CD14-positive monocyte (primary cell): ENCODE results near the gene CABP1. TPM values are rescaled to one million over a fixed set of nuclear protein-coding genes. Genes with fewer than 3 reads are reported as not detected.

Source experiments
- DNase-seq, 3 donors: peaks; one replicate each; pipeline ENCODE4 v3.0.0-alpha.2; 2011 to 2022
- H2AFZ ChIP-seq: 2 replicates; pipeline ENCODE4 v1.6.0; 2012; ENCODE audit warnings: mild to moderate bottlenecking, low read depth, low read length, inconsistent platforms; ENCODE audit not compliant: insufficient read depth, poor library complexity, severe bottlenecking
- H3K27ac ChIP-seq, 2 donors: 1 replicate in 1 of 2; 2 replicates in 1 of 2; pipeline ENCODE4 v1.5.1; 2012 to 2013; ENCODE audit warnings: low read length in 2 of 2, control low read depth in 1 of 2, inconsistent platforms in 1 of 2, low read depth in 1 of 2, mild to moderate bottlenecking in 1 of 2
- H3K27me3 ChIP-seq, 2 donors: one replicate each; pipeline versions ENCODE4 v1.6.0 to v1.6.1; 2011 to 2013; ENCODE audit warnings: low read length in 2 of 2; ENCODE audit not compliant: control insufficient read depth in 2 of 2, insufficient read depth in 2 of 2
- H3K36me3 ChIP-seq, 2 donors: replicated peaks in 1 of 2; 1 replicate in 1 of 2; 2 replicates in 1 of 2; pipeline versions ENCODE4 v1.5.1 to v1.6.1; 2012 to 2013; ENCODE audit warnings: low read length in 2 of 2, control low read depth in 1 of 2, inconsistent platforms in 1 of 2, mild to moderate bottlenecking in 1 of 2; ENCODE audit not compliant: insufficient read depth in 2 of 2, control insufficient read depth in 1 of 2
- H3K4me1 ChIP-seq, 2 donors: 1 replicate in 1 of 2; 2 replicates in 1 of 2; pipeline versions ENCODE4 v1.5.1 to v1.6.1; 2012 to 2013; ENCODE audit warnings: low read length in 2 of 2, control low read depth in 1 of 2, inconsistent platforms in 1 of 2, mild to moderate bottlenecking in 1 of 2, moderate library complexity in 1 of 2; ENCODE audit not compliant: insufficient read depth in 2 of 2, control insufficient read depth in 1 of 2
- H3K4me2 ChIP-seq: replicated peaks from 2 replicates; pipeline ENCODE3; 2012; ENCODE audit warnings: low read length, moderate library complexity, mild to moderate bottlenecking; ENCODE audit not compliant: poor library complexity, severe bottlenecking; ENCODE audit errors: extremely low read depth
- H3K4me3 ChIP-seq, 3 experiments: fragments of 200-600 bp in 1 of 3; sonication (generic) in 1 of 3; replicated peaks in 1 of 3; 1 replicate in 2 of 3; 2 replicates in 1 of 3; pipeline ENCODE4 v1.5.1; 2011 to 2013; ENCODE audit warnings: low read length in 3 of 3, mild to moderate bottlenecking in 3 of 3, control low read depth in 2 of 3, low read depth in 2 of 3, inconsistent platforms in 1 of 3, moderate library complexity in 1 of 3
- H3K79me2 ChIP-seq: 2 replicates; pipeline ENCODE4 v1.6.0; 2012; ENCODE audit warnings: mild to moderate bottlenecking, control low read depth, inconsistent platforms, low read length, moderate library complexity; ENCODE audit not compliant: insufficient read depth
- H3K9ac ChIP-seq: 2 replicates; pipeline ENCODE4 v1.6.0; 2017; ENCODE audit warnings: low read length, mild to moderate bottlenecking; ENCODE audit not compliant: insufficient read depth, poor library complexity, severe bottlenecking
- H3K9me3 ChIP-seq, 2 donors: replicated peaks in 1 of 2; 1 replicate in 1 of 2; 2 replicates in 1 of 2; pipeline versions ENCODE4 v1.5.1 to v1.6.1; 2012 to 2013; ENCODE audit warnings: low read length in 2 of 2, control low read depth in 1 of 2; ENCODE audit not compliant: control insufficient read depth in 1 of 2, insufficient read depth in 1 of 2
- H4K20me1 ChIP-seq: 2 replicates; pipeline ENCODE4 v1.6.0; 2012; ENCODE audit warnings: mild to moderate bottlenecking, low read length, control low read depth, moderate library complexity; ENCODE audit not compliant: insufficient read depth
- H3K27ac Mint-ChIP-seq, 7 donors: one replicate each; pipeline ENCODE4 v1.8.0; 2020; ENCODE audit warnings: mild to moderate bottlenecking in 7 of 7, mixed read lengths in 7 of 7, moderate library complexity in 6 of 7, inconsistent platforms in 2 of 7
- H3K27me3 Mint-ChIP-seq, 3 donors: one replicate each; pipeline ENCODE4 v1.8.0; 2021 to 2022; ENCODE audit warnings: low read depth in 3 of 3, mild to moderate bottlenecking in 3 of 3, mixed read lengths in 3 of 3, moderate library complexity in 3 of 3, inconsistent platforms in 1 of 3
- H3K36me3 Mint-ChIP-seq, 2 donors: one replicate each; pipeline ENCODE4 v1.8.0; 2020; ENCODE audit warnings: mixed read lengths in 2 of 2, inconsistent platforms in 1 of 2, mild to moderate bottlenecking in 1 of 2
- H3K4me1 Mint-ChIP-seq: one replicate; pipeline ENCODE4 v1.8.0; 2020; ENCODE audit warnings: mild to moderate bottlenecking, mixed read lengths
- H3K4me3 Mint-ChIP-seq, 2 donors: one replicate each; pipeline ENCODE4 v1.8.0; 2020; ENCODE audit warnings: mild to moderate bottlenecking in 2 of 2, mixed read lengths in 2 of 2, moderate library complexity in 1 of 2
- H3K9me3 Mint-ChIP-seq, 7 donors: one replicate each; pipeline ENCODE4 v1.8.0; 2020 to 2022; ENCODE audit warnings: mixed read lengths in 7 of 7, mild to moderate bottlenecking in 6 of 7, moderate library complexity in 6 of 7, inconsistent platforms in 2 of 7
- WGBS: methylation state at CpG from one replicate; pipeline ENCODE4 v1.1.5; 2013; ENCODE audit warnings: missing lambda C conversion rate; ENCODE audit not compliant: insufficient coverage; 5-methylcytosine and 5-hydroxymethylcytosine counted together
- intact Hi-C, 2 donors: fragments of 100-400 bp; cut with micrococcal nuclease; formaldehyde crosslinking; loops; one replicate each; pipeline versions ENCODE4 v1.15.0 to v1.15.1; 2023
- polyA plus RNA-seq, 3 donors: library from polyadenylated mRNA; depleted of rRNA in 1 of 3; unstranded in 2 of 3; stranded (reverse) in 1 of 3; fragments of 300-500 nt in 2 of 3; fragments of >200 nt in 1 of 3; fragmentation: Illumina TruSeq in 2 of 3; gene quantifications; 1 replicate in 2 of 3; 2 replicates in 1 of 3; pipeline ENCODE4 v1.2.3, GENCODE V29; 2012 to 2021
- TF ChIP-seq, protein P1 (sequence below): fragments of 200-600 bp; IDR thresholded peaks from one replicate; pipeline ENCODE4 v1.8.0; 2022; ENCODE audit warnings: antibody characterized with exemption, mild to moderate bottlenecking

CABP1 gene
- polyA plus RNA-seq, 3 donors: 0.19 to 0.43 TPM; not detected in 1

DNA sequence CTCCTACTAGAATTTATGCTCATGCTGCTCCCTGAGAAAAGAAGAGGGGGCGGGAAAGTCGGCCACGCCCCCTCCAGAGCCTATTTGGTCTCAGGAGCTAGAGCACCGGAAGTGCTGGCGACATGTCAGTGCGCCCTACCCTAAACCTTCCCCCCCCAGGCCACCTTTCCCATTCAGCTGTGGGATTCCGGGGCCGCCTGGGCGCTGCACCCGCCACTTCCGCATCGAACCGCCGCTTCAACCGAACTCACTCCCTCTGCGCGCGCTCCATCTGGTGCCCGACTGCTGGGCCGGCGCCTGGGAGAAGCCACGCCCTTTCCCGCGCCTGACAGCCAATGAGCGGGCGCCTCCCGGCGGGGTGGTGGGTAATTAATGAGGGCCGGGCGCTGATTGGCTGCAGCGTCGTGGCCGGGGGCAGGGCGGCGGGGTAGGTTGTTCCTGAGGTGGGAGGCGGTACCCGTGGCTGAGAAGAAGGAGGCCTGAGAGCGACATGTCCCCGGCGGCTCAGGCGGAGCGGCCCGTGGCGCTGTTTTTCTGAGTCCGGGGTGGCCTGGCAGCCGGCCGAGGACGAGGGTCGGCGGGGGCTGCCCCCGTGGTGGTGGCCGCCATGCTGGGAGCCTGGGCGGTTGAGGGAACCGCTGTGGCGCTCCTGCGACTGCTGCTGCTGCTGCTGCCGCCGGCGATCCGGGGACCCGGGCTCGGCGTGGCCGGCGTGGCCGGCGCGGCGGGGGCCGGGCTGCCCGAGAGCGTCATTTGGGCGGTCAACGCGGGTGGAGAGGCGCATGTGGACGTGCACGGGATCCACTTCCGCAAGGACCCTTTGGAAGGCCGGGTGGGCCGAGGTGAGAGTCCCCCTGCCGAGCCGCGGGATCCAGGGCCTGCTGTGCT, 46.5 kb downstream of the CABP1 start, which contains the start of gene MLEC:
Gene MLEC, plus strand, starts transcription at position 460 of the 888 bp plus-strand sequence. Its CDS starts 148 bp downstream, at position 608.
- H3K79me2 ChIP-seq: peaks cover 48% of the 10 kb centered on the region
- H3K4me2 ChIP-seq: peak within 1 kb of the TSS; percentile 95
- DNase-seq: peak; percentile 97 to 98 (median 98)
- H3K4me1 ChIP-seq: peaks cover 47 to 50% of the 10 kb centered on the region in 2 donors
- peak within 1 kb of the TSS; percentile 94 to 96 for H3K27ac ChIP-seq
- Mint-ChIP-seq H3K27ac (peak within 1 kb of the TSS; percentile 94 to 99 (median 97)), H3K4me1 (peaks cover 59% of the 10 kb centered on the region), H3K4me3 (peak within 1 kb of the TSS; percentile 84 to 92), H3K9me3 (peaks cover 0 to 2% (median 0%) of the 10 kb centered on the region in 7 donors), H3K36me3 (peaks cover 0 to 5% of the 10 kb centered on the region in 2 donors), H3K27me3 (peaks cover 0 to 2% (median 0%) of the 10 kb centered on the region in 3 donors)
- H3K4me3 ChIP-seq: peak within 1 kb of the TSS; percentile 65 to 92 (median 78)
- H3K36me3 ChIP-seq: no peaks in the 10 kb centered on the region
- intact Hi-C loops: loop anchor here (2.0 to 5.0 kb wide), 4 partner anchors 35 to 105 kb away; partner anchors contain the start of genes ACADS (in 2 of the 2) and POP5 (in 1 of the 2)
- H3K9me3 ChIP-seq: no peaks in the 10 kb centered on the region
- peak within 1 kb of the TSS; percentile 83 for H2AFZ ChIP-seq
- WGBS: under 1% methylated on average over 80 of the region's 84 CpGs
- H3K27me3 ChIP-seq: no peaks in the 10 kb centered on the region
- H3K9ac ChIP-seq: peak within 1 kb of the TSS; percentile 87
- TF ChIP-seq, protein P1, sequence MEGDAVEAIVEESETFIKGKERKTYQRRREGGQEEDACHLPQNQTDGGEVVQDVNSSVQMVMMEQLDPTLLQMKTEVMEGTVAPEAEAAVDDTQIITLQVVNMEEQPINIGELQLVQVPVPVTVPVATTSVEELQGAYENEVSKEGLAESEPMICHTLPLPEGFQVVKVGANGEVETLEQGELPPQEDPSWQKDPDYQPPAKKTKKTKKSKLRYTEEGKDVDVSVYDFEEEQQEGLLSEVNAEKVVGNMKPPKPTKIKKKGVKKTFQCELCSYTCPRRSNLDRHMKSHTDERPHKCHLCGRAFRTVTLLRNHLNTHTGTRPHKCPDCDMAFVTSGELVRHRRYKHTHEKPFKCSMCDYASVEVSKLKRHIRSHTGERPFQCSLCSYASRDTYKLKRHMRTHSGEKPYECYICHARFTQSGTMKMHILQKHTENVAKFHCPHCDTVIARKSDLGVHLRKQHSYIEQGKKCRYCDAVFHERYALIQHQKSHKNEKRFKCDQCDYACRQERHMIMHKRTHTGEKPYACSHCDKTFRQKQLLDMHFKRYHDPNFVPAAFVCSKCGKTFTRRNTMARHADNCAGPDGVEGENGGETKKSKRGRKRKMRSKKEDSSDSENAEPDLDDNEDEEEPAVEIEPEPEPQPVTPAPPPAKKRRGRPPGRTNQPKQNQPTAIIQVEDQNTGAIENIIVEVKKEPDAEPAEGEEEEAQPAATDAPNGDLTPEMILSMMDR: no peak
- peaks cover 43% of the 10 kb centered on the region for H4K20me1 ChIP-seq

DNA sequence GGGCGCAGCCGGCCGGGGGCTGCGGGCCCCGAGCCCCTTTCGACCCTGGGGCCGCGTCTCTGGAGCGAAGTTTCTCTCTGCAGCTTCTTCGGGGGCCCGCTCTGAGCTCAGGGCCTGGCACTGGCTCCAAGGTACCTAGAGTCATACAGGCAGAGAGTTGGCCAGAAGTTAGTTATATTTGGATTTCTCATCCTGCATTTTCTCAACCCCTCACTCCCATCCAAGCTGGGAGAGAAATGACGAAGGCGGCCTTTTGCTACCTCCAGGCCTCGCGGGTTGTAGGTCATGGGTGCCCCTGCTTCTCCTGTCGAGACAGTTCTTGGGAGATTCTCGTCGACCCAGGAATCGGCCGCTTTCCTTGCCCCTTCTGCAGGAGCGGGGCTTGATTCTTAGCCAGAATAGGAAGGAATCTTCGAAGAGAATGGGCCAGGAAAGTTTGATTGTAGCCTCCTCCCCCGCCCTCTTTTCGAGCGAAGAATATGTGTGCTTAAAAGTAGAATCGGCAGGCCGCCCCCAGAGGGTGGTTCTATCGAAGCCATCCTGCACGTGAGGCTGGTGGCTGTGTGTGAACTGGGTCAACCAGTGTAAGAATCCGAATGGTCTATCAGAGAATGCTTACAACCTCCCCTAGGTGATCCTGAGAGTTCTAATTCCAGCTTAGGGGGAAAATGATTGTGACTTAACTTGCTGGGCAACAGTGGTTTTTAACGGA, 47.3 kb downstream of the CABP1 start:
- peak overlapping the region; percentile 95 for H3K4me2 ChIP-seq
- H3K9me3 ChIP-seq: no peaks in the 10 kb centered on the region
- H3K4me1 Mint-ChIP-seq: peaks cover 66% of the 10 kb centered on the region
- H3K9me3 Mint-ChIP-seq: no peaks in the 10 kb centered on the region
- H3K79me2 ChIP-seq: peaks cover 56% of the 10 kb centered on the region
- H3K36me3 ChIP-seq: peaks cover 0 to 4% of the 10 kb centered on the region in 2 donors
- peaks cover 3 to 13% of the 10 kb centered on the region in 2 donors for H3K36me3 Mint-ChIP-seq
- H3K27ac ChIP-seq: peak overlapping the region; percentile 94 to 96
- intact Hi-C loops: loop anchor here (2.0 to 5.0 kb wide), 4 partner anchors 35 to 105 kb away; partner anchors contain the start of genes ACADS (in 2 of the 2) and POP5 (in 1 of the 2)
- H3K4me1 ChIP-seq: peaks cover 47 to 57% of the 10 kb centered on the region in 2 donors
- H3K27me3 ChIP-seq: no peaks in the 10 kb centered on the region
- TF ChIP-seq, protein P1: no peak
- H3K4me3 ChIP-seq: peak overlapping the region; percentile 65 to 92 (median 78)
- H3K4me3 Mint-ChIP-seq: peak overlapping the region; percentile 82 to 92
- DNase-seq: peak in 1 of 3 donors; percentile 12
- H3K27me3 Mint-ChIP-seq: peaks cover 0 to 2% (median 0%) of the 10 kb centered on the region in 3 donors
- H3K9ac ChIP-seq: peak overlapping the region; percentile 87
- WGBS: 2% methylated on average over 19 of the region's 31 CpGs
- H2AFZ ChIP-seq: peak overlapping the region; percentile 83
- peaks cover 49% of the 10 kb centered on the region for H4K20me1 ChIP-seq
- H3K27ac Mint-ChIP-seq: peak overlapping the region; percentile 73 to 92 (median 90)
